ENCODE data around the gene SUSD6.
"Not testable (repeated sequence)": the region's sequence is repeated elsewhere in the genome, so short reads cannot be mapped to it uniquely, and the experiment has no call there.

Gene SUSD6

DNA sequence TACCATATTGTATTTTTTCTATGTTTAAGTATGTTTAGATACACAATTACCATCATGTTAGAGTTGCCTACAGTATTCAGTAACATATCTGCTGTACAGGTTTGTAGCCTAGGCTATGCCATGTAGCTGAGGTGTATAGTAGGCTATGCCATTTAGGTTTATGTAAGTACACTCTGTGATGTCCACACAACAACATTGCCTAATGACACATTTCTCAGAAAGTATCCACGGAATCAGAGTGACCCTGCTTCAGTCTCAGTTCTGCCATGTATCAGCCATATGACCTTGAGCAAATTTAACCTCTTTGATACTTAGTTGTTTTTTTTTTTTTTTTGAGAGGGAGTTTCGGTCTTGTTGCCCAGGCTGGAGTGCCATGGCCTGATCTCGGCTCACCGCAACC lies 12.7 kb downstream of the SUSD6 start:
- DNase-seq, result no peak

DNA sequence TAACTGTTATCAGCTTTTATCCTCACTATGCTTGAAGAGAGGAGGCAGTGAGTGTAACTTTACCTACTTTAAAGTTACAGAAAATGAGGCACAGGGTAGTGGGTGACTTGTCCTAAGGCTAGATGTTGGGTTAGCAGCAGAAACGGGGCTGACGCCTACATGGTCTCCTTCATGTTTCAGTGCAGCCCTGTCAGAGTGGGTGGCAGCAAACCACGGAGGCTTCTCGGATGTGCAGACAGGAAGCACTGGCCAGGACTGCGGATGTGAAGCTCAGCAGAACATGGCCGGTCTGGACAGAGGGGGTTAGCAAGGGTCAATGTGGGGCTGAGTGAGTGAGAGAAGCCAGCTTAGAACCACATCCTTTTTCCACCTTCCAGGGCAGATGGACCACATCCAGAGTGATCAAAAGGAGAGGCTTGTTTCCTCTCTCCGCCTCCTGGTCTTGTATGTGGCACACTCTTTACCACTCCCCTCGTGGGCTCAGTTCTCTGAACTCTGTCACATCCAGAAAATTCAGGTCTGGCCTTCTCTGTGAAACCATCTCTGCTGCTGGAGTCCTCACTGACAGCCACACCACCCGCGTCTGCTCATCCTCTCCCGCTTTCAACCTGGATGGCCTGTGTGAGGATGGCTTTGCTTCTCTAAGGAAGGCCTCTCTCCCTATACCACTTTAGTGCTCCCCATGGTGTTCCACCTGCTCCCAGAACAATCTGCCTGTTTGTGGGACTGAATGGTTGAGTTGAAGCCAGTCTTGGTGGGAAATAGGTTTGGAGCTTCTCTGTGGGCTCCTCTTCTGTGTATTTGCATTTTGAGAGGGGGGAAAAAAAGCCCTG lies 14.1 kb downstream of the SUSD6 start:
- no peak for DNase-seq

DNA sequence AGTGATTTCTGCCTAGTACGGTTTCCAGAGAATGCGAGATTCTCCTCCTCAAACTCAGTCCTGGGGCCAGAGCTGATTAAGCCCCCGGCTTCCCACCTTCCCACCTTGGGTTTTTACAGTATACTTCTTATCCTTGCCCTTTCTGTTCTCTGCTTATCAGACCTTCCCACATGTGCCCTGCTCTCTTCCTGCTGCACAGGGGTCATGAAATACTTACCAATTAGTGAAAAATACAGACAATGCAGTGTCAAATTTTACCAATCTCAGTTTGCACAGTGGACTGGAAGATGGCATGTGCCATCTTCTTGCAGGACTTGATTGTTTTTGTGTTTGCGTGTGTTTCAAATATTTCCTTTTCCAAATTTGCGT lies 14.7 kb downstream of the SUSD6 start:
- DNase-seq, result no peak

DNA sequence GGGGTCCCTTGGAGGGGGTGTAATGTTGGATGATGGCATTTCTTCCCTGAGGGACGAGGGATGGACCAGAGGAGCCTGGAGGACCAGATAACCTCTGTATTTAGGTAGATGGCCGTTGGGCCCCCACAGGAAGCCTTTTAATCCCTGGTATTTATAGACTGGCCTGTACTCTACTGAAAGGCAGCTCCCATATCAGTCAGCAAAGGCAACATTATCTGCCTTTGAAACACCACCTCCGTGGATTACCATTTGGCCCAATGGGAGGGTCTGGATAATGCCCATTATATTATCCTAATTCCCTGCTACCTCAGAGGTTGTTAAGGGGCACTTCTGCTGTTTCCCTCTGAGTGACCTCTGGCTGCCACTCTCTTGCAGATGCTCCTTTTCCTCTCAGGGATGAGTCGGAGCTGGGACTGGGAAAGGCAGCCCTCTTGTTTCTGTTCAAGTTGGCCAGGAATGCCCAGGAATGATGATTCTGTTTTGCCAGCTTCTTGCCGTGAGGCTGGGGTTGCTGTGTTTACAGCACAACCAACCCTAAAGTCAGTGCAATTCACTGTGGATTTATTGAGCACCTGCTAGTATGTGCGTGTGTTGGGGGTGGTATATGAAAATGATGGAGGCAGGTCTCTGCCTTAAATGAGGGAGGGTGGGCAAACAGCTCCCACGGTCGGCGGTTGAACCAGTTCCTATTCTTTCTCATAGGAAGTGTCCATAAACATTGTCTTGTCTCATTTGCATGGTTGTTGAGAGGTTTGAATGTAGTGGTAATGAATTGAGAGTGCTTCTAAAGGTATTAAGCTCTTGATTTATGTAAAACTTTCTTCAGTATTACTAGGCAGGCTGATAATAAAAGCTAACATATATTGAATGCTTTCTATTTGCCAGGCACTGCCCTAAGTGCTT lies 18.1 kb downstream of the SUSD6 start:
- no peak for DNase-seq

DNA sequence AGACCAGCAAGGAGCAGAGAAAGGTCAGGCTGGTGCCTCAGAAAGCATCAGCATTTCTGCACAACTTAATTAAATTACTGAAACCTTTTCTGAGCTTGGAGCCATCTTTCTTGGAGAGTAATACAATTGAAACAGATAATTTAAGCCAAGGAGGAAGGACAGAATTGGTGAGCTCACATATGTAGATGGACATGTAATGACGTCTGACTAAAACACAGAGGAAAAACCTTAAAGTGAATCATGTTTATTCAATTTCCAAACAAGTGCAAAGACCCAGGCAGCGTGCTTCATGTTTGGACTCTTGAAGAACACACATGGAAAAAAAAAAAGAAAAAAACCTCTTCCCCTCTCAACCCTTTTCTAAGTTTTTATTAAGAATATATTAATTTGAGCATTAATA lies 19.0 kb downstream of the SUSD6 start:
- DNase-seq, result no peak

DNA sequence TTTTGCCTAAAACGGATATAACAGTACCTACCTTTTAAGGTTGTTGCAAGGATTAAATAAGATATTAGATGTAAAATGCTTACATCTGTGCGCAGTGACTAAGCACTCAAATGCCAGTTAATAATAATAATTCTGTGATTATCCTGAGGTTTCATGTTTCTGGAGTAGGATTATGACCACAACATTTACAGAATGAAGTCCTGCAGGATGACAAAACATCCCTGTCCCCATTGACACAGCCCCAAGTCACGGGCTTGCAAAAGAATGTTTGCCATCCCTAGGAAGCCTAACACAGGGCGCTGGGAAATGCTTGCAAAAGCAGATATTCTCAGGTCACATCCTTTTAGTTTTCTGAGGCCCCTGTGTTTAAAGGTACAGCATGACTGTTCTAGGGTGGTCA lies 20.1 kb downstream of the SUSD6 start:
- DNase-seq, result no peak

DNA sequence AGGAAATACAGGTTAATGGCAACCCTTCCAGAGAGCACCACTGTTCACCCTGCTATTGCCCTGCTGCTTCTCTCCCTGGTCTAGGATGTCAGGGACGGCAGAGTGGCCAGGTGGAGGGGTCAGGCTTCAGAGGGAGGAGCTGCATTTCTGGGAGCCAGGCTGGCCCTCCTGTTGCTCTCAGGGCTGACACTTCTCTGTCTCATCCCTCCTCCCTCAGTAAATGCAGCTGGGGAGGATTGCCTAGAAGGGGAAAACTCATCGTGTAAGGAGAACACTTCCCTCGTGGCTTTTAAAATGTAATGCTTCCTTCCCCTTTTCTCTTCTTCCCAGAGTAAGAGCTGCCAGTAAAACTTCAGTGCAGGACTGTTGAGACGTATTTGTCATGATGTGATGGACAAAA lies 20.8 kb downstream of the SUSD6 start:
- DNase-seq, result peak in 1 of 3 experiments; percentile 18

DNA sequence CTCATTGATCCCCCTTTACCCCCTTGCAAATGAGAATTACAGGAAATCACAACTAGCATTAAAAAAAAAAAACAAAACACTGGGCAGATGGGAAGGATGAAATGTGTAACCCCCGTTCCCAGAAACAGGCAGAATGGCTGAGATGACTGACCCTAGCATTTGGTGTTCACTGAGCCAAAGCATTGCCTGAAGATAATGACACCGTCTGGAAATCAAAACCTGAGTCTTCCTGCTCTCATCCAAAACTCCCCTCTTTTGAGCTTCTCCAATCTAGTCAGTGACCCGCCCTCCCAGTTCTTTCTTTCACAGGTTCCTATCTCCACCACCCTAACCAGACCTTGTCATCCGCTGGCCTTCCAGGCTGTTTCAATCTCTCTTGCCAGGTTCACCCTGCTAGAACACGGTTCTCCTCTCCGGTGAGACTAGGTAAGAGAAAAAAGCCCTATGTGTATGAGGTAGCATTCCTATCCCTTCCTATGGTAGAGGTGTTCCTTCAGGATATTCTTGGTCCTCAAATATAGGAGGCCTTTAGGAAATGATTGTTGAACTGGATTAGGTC lies 21.3 kb downstream of the SUSD6 start:
- no peak for DNase-seq

DNA sequence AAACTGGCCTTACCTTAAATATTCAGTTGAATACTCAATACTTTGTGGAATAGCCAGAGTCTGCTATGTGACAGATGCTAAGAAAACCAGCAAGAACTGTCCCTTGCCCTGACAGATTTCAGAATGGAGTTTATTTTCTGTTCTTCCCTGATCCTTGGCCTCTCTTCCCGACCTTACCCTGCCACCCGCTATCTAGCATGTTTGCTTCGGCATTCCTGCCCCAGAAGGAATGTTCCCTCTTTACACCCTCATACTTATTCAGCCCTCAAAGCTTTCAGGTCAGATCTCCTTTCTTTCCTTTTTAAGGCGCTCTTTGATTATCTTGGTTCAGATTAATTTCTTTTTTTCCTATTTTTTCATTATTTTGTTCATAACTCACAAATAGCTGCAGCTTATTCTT lies 21.8 kb downstream of the SUSD6 start:
- no peak for DNase-seq

DNA sequence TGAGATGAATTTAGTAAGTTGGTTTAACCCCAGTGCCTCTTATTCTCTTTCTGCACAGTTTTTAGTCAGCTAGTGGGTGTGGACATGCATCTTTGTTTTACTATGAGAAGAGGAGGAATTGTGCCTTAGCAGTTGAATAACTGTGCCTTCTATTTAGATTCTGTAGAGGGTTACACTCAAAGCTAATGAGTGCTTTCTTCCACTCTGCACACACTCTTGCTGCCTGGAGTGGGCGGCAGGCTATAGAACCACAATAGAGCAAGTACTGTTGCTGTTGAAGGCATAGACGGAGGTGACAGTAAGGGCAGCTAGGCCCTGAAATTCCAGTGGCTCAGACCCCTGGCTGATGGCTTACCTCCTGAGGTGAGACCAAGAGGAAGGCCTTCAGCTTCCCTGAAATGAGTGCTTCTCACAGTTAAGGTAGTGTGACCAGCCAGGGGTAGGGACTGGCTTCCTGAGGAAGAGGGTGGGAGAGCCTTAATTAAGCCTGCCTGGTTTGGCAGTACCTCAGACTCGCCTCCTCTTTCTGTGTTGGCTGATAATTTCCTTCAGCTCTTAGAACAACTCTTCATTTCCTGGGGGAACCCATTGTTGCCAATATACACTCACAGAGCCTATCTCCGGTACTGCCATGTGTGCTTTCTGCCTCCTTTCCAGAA lies 24.7 kb downstream of the SUSD6 start:
- DNase-seq, result peak in 2 of 3 experiments; percentile 58 to 78

DNA sequence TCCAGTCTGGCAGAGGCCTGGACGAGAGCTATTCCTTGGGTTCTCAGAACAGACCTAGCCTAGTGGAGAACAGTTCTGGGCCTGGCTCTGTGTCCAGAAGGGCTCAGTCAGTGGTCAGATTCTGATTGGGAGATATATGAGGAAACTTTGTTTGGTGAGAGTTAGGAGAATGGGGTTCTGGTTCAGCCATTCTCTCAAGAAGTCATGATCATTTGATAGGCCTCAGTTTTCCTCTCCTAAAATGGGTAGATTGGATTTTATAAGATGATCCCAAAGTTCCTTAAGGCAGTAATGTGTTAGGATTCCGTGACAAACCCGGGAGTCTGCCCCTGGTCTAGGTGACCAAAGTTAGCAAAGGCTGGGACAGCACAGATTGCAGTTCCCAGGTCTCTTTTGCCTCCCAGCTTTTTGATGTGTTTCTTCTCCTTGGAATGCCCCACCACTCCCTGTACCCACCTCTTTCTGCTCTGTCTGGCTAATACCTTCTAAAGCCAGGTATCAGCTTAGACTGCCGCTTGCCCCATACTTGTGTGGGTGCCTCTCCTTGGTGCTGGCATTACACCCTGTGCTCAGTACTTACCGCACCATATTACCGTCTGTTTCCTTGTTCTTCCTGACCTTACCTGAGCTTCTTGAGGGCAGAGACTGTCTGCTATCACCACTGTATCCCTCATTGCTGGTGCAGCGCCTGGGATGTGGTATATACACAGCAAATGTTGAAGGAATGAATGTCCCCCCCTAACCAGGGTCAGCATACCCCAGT lies 25.5 kb downstream of the SUSD6 start:
- DNase-seq, result no peak

DNA sequence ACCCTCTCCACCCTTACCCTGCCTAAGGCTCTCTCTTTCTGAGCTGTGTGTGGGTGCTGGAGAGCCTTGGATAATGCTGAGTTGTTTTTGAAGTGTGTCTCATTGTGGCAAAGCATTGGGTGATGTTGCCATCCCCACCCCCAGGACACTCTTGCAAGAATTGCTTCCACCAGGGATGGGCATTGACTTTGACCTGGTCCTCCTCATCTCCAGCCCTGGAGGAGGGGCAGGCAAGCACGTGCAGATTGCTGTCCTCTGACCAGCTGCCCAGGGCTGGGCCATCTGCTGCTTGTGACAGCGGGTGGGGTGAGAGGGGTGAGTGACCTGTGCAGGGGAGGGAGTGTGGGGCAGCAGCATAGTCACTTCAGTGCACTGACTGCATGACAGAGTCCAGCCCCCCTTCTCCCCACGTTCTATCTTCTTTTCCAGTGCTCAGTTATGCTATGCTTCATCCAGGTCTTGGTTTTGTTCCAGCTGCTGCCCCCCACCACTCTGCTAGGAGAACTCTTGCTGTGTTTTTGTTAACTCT lies 26.2 kb downstream of the SUSD6 start:
- peak in 2 of 3 experiments; percentile 42 to 80 for DNase-seq

DNA sequence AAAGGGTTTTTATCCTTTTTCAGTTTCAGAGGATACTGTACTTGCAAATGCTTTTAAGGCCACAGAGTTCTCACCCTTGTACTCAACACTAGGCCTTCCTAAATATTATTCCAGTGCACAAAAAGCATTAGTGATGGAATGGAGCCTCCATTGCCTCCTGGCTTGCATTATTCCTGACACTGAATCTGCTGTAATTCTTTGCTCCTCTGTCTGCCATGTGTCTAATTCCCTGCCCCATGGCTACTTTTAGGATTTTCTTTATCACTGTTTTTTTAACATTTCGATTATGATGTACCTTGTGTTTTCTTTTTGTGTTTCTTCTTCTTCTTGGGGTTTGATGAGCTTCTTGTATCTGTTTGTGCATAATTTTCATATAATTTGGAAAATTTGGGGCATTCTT lies 29.5 kb downstream of the SUSD6 start:
- DNase-seq, result no peak

DNA sequence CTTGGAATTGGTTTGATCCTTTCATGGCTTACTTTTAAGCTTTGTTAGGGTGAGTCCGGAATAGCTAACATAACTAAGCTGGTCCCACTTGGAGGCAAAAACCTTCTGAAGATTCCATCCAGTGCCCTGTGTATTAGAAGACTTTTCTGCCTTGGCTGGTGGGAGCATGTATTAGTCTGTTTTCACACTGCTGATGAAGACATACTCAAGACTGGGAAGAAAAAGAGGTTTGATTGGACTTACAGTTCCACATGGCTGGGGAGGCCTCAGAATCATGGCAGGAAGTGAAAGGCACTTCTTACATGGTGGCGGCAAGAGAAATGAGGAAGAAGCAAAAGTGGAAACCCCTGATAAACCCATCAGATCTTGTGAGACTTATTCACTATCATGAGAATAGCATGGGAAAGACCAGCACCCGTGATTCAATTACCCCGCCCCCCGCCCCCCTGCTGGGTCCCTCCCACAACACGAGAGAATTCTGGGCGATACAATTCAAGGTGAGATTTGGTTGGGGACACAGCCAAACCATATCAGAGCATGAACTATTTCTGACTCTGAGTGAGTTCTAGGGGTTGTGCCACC lies 30.9 kb downstream of the SUSD6 start:
- not testable (repeated sequence) for DNase-seq

DNA sequence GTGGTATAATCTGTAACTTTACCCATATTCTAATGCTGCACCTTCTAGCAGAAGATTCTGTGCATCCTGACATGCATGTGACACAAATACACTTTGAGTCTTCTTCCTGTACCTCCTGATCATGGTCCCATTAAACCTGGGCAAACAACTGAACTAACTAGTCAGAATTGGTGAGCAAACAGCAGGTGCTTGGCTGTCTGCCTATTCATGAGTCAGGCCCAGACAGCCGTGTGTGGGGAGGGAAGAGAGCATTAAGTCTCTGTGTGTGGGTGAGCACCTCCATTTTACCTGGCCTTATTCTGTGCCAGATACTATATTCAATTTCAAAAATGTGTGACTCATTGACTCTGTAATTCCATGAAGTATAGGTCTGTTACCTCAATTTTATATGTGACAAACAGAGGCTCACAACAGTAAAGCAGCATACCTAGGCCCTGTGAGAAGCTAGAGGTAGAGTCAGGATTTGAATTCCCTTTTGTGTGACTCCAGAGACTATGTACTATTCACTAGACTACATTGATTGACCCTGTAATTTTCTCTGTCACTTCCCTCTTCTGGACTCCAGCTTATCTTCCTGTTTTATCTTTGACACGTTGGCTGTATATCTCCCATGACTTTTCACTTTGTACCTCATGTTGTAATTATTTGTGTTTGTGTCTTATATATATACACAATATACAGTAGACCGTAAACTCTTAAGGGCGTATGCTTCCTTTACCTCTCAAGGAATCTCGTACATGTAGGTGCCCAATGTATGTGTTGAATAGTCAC lies 32.2 kb downstream of the SUSD6 start:
- DNase-seq, result peak; percentile 73 to 98 (median 90)

DNA sequence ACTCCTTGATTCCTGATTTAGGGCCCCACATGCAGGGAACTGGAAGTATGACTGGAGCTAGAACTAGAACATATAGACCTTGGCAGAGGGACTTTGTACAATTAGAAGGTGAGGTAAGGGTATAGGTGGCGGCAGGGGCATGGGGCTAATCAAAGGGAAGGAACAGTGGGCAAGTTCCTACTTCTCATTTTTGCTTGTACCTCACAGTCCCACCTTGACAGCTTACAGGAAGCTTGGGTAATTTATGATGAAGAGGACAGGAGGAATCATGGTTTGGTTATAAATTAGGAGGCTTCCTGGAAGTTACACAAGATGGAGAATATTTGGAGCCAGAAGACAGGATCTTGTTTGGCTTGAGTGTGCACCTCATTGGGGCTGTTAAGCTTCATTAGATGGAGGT lies 33.4 kb downstream of the SUSD6 start:
- no peak for DNase-seq

DNA sequence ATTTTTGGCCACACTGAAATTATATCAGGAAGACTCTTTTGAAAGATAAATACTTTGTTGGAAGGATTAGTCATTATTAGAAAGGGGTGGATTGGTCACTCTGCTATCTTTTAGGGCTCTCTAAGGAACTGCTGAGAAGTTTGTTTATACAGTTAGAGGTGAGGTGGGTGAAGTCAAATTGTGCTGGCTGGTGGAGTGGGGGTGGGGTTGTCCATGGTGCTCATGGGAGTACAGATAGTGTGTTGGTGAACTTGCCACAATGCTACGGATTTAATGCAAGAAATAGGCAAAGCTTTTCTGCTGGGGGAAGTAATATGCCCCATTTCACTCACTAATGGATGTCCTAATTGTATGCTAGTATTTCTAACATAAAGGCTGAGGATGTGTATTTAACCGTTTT lies 35.8 kb downstream of the SUSD6 start:
- no peak for DNase-seq

DNA sequence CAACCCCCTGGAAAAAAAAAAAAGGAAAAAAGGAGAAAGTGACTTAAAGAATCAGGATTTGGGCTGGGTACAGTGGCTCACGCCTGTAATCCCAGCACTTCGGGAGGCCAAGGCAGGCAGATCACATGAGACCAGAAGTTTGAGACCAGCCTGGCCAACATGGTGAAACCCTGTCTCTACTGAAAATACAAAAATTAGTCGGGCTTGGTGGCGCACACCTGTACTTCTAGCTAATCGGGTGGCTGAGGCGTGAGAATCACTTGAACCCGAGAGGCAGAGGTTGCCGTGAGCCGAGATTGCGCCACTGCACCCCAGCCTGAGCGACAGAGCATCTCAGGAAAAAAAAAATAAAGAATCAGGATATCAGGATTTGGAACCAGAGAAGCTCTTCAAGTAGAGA lies 36.2 kb downstream of the SUSD6 start:
- DNase-seq, result not testable (repeated sequence)

DNA sequence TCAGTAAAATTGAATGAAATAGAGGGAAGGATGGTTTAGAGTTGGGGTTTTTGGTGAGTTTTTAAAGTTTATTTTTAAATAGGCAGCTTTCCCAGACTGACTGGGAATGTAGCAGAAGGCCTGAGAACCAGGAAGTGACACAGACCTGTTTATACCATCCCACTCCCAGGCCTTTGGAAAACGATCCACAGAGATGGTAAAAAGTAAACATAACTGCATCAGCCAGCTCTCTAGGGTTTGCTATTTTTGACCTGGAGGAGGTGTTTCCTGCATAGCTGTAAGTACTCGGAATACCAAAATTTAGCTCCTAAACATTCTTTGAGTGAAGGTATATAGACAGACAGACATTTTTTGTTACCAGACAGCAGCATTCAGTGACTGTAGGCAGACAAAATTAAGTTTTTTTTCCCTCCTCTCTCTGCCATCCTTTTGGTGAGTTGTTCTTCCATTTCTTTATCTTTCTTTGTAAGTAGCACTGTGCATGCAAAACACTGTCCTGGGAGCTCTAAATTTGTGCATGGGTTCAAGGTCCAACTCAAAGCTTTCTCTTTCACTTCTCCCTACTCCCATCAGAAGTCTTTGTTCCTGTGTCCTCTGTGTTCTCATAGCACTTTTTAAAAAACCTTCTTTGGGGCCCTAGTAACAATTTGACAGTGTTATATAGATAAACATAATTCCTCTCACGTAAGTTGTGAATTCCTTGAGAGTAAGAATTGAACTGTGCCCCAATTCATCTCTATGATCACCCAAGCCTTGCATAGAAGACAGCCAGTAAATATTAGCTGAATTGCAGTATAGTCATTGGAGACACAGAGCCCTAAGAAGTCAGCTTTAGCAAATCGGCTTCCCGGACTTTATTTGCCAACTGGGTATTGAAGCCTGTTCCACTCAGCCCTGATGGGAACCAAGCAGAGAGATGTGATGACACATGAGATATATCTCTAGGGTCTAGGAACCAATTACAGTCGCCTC lies 37.4 kb downstream of the SUSD6 start:
- DNase-seq, result peak; percentile 35 to 58 (median 55)

DNA sequence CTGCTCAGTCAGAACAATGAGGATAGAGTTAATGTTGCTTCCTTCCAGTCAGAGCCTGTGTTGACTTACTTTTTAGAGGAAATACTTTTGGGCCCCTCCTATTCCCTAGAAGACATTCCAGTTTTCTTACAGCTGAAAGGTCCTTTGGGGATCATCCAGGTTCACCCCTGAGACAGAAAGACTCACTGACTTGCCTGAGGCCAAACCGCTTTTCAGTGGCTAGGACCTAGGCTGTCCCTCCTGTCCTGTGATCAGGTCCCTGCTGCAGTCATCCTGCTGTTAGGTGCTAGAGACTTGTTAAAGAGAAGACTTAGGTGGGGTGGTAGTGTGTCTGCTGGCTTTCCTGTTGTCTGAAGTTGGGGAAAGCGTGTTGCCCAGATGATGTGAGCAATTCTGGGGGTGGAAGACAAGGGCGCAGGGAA lies 39.6 kb downstream of the SUSD6 start:
- DNase-seq, result no peak

All from NCI-H1417 (cell line).